Testis (tissue), 3 donors: ENCODE data around the gene UNC80. TPM values are rescaled to one million over a fixed set of nuclear protein-coding genes. Genes with fewer than 3 reads are reported as not detected.

ENCODE experiments used
- DNase-seq: peaks from one replicate; pipeline ENCODE4 v3.0.0-alpha.2; 2019
- H3K27ac ChIP-seq, 2 donors: fragments of 200-600 bp; sonication (generic); one replicate each; pipeline ENCODE4 v1.5.1; 2019
- H3K27me3 ChIP-seq: fragments of 200-600 bp; sonication (generic); one replicate; pipeline ENCODE4 v1.5.1; 2019
- H3K36me3 ChIP-seq: fragments of 200-600 bp; sonication (generic); one replicate; pipeline ENCODE4 v1.5.1; 2017; ENCODE audit warnings: low read depth; ENCODE audit errors: missing control alignments
- H3K4me1 ChIP-seq: fragments of 200-600 bp; sonication (generic); one replicate; pipeline ENCODE4 v1.5.1; 2019
- H3K4me3 ChIP-seq, 2 donors: fragments of 200-600 bp; sonication (generic); one replicate each; pipeline ENCODE4 v1.5.1; 2017 to 2019
- H3K9me3 ChIP-seq: fragments of 200-600 bp; sonication (generic); one replicate; pipeline ENCODE4 v1.5.1; 2017
- POLR2A ChIP-seq: fragments of 450-650 bp; IDR thresholded peaks from one replicate; pipeline ENCODE4 v1.6.1; 2017; ENCODE audit warnings: antibody characterized with exemption, mild to moderate bottlenecking, moderate library complexity
- WGBS, 2 donors: methylation state at CpG; one replicate each; pipeline ENCODE4 v1.1.5; 2018; 5-methylcytosine and 5-hydroxymethylcytosine counted together
- intact Hi-C: fragments of 100-400 bp; cut with DNase I; formaldehyde crosslinking; loops from one replicate; pipeline ENCODE4 v1.15.1; 2023; ENCODE audit warnings: low total_unique reads
- polyA plus RNA-seq: library from polyadenylated mRNA; stranded (reverse); fragments of 350-450 nt; fragmentation: Illumina TruSeq; extraction: RNeasy Lipid Tissue Mini Kit (QIAGEN cat#74804); gene quantifications from one replicate; pipeline ENCODE4 v1.2.3, GENCODE V29; 2014; ENCODE audit warnings: low read depth, low replicate concordance; ENCODE audit not compliant: insufficient read depth
- small RNA-seq, 2 donors: library from RNA; depleted of rRNA; stranded (forward); fragments of <200 nt; gene quantifications; one replicate each; pipeline ENCODE3, GENCODE V24; 2016
- total RNA-seq, 2 donors: library from RNA; depleted of rRNA; stranded (reverse); fragments of >200 nt; gene quantifications; one replicate each; pipeline ENCODE4 v1.2.3, GENCODE V29; 2016
- TF ChIP-seq, protein P1 (sequence below), 3 experiments: fragments of 450-650 bp in 2 of 3; fragments of 200-600 bp in 1 of 3; sonication (generic) in 1 of 3; IDR thresholded peaks; one replicate each; pipeline ENCODE4 v1.5.1; 2016 to 2019; ENCODE audit warnings: antibody characterized with exemption in 3 of 3, mild to moderate bottlenecking in 2 of 3, moderate library complexity in 1 of 3

UNC80 gene
- total and polyA plus RNA-seq, 3 donors from 2014 or later: 8.2 to 46.1 (median 34.8) TPM

DNA sequence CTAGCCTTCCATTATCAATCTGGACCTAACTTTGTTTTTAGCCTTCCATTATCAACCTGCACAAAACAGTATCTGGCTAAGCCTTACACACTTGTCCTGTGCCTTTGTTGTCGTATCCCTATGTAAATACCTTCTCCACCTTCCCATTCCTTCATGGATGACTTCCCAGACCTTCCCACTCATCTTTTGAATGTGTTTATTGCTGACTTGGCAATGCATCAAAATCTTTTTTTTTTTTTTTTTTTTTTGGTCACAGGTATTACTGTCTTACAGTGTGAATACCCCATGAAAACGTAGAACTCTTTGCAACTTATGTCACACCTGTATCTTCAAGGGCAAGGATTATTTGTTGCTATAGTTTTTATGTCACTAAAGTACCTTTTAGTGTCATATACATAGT, 256.5 kb downstream of the UNC80 start:
- Histone ChIP-seq H3K27me3 (no peaks in the 10 kb centered on the region), H3K27ac (no peak overlapping the region), H3K4me3 (no peak overlapping the region), H3K36me3 (no peaks in the 10 kb centered on the region), H3K4me1 (no peaks in the 10 kb centered on the region), H3K9me3 (no peaks in the 10 kb centered on the region)
- TF ChIP-seq, protein P1, sequence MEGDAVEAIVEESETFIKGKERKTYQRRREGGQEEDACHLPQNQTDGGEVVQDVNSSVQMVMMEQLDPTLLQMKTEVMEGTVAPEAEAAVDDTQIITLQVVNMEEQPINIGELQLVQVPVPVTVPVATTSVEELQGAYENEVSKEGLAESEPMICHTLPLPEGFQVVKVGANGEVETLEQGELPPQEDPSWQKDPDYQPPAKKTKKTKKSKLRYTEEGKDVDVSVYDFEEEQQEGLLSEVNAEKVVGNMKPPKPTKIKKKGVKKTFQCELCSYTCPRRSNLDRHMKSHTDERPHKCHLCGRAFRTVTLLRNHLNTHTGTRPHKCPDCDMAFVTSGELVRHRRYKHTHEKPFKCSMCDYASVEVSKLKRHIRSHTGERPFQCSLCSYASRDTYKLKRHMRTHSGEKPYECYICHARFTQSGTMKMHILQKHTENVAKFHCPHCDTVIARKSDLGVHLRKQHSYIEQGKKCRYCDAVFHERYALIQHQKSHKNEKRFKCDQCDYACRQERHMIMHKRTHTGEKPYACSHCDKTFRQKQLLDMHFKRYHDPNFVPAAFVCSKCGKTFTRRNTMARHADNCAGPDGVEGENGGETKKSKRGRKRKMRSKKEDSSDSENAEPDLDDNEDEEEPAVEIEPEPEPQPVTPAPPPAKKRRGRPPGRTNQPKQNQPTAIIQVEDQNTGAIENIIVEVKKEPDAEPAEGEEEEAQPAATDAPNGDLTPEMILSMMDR (IDR thresholded peaks at IDR 0.05): no peak
- TF ChIP-seq POLR2A: no peak
- intact Hi-C loops: no loop called here
- WGBS, 2 donors: 77 to 94% methylated on average over 2 of the region's 2 CpGs
- no peak for DNase-seq

DNA sequence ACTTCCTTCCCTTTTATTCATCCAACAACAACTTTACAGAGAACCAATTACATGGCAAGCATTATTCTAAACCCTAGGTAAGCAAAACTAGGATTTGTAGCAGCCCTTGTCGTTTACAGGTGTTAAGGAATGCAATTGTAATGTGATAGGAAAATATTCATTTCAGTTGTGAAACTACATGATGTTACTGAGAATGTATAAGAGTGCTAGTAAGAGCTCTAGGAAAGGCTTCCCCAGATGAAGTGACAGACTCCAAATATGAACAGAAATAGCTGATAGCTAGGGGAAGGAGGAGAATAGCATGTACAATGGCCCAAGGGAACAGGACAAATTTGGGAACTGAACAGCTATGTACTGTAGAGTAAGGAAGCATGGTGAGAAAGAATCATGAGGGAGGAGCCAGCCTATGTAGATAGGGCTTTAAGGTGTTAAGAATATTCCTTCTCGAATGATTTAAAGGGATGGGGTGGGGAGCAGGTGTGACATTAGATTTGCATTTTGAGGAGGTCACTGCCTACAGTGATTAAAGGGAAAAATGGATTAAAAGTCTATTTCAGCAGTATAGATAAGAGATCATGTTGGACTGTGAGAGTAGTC, 262.6 kb downstream of the UNC80 start:
- no peak for DNase-seq
- WGBS, 2 donors: 56 to 66% methylated on average over 2 of the region's 2 CpGs
- H3K36me3 ChIP-seq: no peaks in the 10 kb centered on the region
- intact Hi-C loops: no loop called here
- H3K4me1 ChIP-seq: no peaks in the 10 kb centered on the region
- no peaks in the 10 kb centered on the region for H3K9me3 ChIP-seq
- TF ChIP-seq, protein P1 (IDR thresholded peaks at IDR 0.05): no peak
- no peak for TF ChIP-seq POLR2A
- no peak overlapping the region for H3K4me3 ChIP-seq
- H3K27me3 ChIP-seq: no peaks in the 10 kb centered on the region
- no peak overlapping the region for H3K27ac ChIP-seq

DNA sequence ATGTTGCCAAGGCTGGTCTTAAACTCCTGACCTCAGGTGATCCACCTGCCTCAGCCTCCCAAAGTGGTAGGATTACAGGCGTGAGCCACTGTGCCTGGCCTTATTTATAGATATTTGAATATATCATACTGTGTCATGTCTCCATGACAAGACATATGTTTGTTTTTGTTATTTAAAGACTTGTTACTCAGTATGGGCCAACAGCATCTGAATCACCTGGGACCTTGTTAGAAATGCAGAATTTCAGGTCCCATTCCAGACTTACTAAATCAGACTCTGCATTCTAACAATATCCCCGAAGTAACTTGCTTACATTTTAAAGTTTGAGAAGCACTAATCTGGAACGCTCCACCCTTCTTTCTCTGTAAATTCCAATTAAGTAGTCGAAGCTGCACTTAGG, 264.0 kb downstream of the UNC80 start:
- Histone ChIP-seq H3K4me3 (no peak overlapping the region), H3K27ac (no peak overlapping the region), H3K4me1 (no peaks in the 10 kb centered on the region), H3K27me3 (no peaks in the 10 kb centered on the region), H3K36me3 (no peaks in the 10 kb centered on the region), H3K9me3 (no peaks in the 10 kb centered on the region)
- WGBS, 2 donors: 85 to 93% methylated on average over 4 of the region's 4 CpGs
- no peak for DNase-seq
- intact Hi-C loops: no loop called here
- no peak for TF ChIP-seq POLR2A
- TF ChIP-seq, protein P1 (IDR thresholded peaks at IDR 0.05): no peak

DNA sequence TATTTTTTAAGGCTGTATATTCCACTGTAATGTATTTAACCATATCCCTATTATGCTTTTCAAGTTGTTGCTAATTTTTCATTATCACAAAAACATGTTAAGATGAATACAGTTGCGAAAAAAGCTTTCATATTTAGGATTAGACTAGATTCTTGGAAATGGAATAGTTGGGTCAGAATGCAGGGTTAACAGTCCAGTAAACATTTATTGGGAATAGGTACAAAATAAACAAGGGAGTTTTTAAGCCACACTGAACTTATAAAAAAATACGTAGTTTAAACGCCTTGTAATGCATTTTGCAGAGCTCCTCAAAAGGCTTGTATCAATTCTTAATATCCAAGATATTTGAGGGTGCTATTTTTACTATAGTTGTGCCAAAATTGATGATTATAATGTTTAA, 266.4 kb downstream of the UNC80 start:
- no peak for TF ChIP-seq POLR2A
- no peak for DNase-seq
- Histone ChIP-seq H3K27ac (no peak overlapping the region), H3K9me3 (no peaks in the 10 kb centered on the region), H3K4me1 (no peaks in the 10 kb centered on the region), H3K36me3 (no peaks in the 10 kb centered on the region), H3K27me3 (no peaks in the 10 kb centered on the region), H3K4me3 (no peak overlapping the region)
- 89 to 93% methylated on average over 3 of the region's 3 CpGs for WGBS, 2 donors
- intact Hi-C loops: no loop called here

DNA sequence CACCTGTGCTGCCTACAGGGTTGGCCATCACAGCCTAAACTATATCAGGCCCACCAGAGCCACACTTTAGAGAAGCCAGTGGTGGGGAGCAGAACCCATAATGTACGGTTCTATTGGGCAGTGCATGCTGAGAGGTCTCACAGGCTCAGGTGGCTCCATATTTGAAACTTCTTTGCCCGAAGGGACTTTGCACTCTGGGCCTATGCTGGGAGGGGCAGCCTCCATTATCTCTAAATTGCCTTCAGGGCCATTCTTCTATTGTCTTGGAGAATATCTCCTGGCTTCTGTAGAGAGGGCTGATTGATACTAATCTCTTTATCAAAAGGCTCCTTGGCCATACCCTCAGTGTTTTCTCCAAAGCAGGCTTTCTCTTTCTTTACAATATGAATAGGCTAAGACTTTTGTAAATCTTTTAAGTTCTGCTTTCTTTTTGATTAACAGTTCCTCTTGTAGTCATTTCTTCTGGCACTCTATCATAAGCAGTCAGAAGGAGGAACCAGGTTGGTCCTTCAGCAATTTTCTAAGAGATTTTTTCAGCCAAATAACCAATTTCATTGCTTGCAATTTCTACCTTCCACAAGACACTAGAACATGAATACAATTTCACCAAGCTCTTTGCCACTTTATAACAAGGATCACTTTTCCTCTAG, 275.3 kb downstream of the UNC80 start:
- H3K36me3 ChIP-seq: no peaks in the 10 kb centered on the region
- H3K27me3 ChIP-seq: no peaks in the 10 kb centered on the region
- H3K27ac ChIP-seq: no peak overlapping the region
- DNase-seq: no peak
- 84 to 100% methylated on average over 2 of the region's 2 CpGs for WGBS, 2 donors
- no peaks in the 10 kb centered on the region for H3K9me3 ChIP-seq
- no peaks in the 10 kb centered on the region for H3K4me1 ChIP-seq
- TF ChIP-seq POLR2A: no peak
- TF ChIP-seq, protein P1 (IDR thresholded peaks at IDR 0.05): no peak
- intact Hi-C loops: no loop called here
- H3K4me3 ChIP-seq: no peak overlapping the region

Small RNA genes within 50 kb of the gene (small RNA-seq; reads per million reads assigned to genes)
- gene RNA5SP118: 0 reads per million in 2 donors

Other genes starting within 250 kb of the UNC80 start
- gene RPE, start 230.8 kb downstream of the UNC80 start, total RNA-seq: 10 to 100 TPM; 35.9 to 58.7 TPM
- gene RPE, start 230.8 kb downstream of the UNC80 start, polyA plus RNA-seq: 26.9 TPM